Activated effector memory CD4-positive, alpha-beta T cell treated with Interleukin-2 at 50 U/mL for 16 hours (primary cell): ENCODE results near the gene AHNAK.

ENCODE experiments used
- DNase-seq: peaks from one replicate; pipeline ENCODE4 v3.0.0-alpha.2; 2020

Gene AHNAK

GRCh38 chr11:62494246-62494645, 52.4 kb downstream of the AHNAK start:
- no peak for DNase-seq

DNA sequence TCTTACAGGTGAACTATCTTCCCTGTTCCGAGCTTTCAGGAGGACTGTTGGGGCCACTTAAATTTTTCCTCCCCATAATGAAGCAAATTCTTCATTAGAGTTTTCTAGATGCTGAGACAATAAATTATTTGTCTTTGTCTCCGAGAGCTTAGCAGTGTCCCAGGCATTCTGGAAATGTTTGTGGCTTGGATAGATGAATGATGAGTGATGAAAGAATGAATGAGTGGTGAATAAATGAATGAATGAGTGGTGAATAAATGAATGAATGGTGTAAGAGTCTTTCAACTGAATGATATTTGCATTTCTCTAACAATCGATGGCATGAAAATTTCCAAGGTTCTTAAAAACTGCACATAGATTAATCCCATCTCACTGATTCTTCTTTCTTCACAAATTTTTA, 52.8 kb downstream of the AHNAK start:
- no peak for DNase-seq

GRCh38 chr11:62492586-62492985, 54.0 kb downstream of the AHNAK start:
- no peak for DNase-seq

DNA sequence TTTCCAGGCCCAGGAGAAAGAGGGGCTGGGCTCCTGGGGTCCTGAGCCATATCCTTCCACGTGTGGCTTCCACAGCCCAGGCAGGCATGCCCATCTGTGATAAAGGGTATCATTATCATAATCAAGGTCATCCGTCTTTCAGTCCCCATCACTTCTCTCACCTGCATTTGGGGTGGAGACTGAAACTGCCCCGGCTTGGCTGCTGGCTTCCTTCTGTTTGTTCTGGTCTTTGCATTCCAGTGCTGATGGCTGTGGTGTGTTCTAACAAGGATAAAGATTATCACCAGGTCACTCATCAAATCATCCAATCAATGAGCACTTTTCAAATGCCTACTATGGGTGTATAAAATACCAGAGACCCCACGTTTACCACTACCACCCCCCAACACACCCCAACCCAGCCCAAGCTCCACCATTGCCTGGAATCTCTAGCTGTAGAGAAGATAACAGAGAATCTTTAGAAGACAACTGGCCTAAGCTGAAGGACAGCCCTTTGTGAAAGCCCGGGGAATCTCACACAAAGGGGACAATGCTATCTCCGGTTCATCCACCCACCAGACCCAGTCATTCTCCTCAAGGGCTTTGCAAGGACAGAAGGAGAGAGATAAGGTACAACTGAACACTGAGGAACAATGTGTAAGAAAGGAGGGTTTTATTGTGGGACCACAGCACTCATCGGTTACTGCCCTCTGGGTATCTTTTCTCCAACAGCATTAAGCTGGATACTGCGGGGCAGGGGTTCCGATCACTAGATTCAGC, 54.9 kb downstream of the AHNAK start:
- no peak for DNase-seq

DNA sequence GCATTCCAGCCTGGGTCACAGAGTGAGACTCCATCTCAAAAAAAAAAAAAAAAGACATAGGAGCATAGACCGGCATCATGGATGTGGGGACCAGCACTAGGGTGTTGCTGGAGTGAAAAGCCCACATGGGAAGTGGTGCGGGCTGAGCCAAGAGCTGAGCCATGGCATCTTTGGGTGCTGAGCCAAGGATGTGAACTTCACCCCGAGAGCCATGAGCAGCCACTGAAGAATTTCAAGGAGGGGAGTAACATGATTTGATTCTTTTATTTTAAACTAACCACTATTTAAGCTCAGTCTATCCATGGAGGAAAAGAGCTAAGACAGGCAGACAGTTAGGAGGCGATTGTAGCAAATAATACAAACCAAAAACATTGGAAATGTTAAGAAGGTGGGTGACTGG, 57.4 kb downstream of the AHNAK start:
- DNase-seq, result no peak

- DNase-seq, result no peak
Measured at GRCh38 chr11:62487738-62488551, 58.7 kb downstream of the AHNAK start.

GRCh38 chr11:62487136-62487535, 59.5 kb downstream of the AHNAK start:
- no peak for DNase-seq

- no peak for DNase-seq
Measured at GRCh38 chr11:62484352-62484751, 62.3 kb downstream of the AHNAK start.

- no peak for DNase-seq
Measured at GRCh38 chr11:62482753-62483152, 63.9 kb downstream of the AHNAK start.

DNA sequence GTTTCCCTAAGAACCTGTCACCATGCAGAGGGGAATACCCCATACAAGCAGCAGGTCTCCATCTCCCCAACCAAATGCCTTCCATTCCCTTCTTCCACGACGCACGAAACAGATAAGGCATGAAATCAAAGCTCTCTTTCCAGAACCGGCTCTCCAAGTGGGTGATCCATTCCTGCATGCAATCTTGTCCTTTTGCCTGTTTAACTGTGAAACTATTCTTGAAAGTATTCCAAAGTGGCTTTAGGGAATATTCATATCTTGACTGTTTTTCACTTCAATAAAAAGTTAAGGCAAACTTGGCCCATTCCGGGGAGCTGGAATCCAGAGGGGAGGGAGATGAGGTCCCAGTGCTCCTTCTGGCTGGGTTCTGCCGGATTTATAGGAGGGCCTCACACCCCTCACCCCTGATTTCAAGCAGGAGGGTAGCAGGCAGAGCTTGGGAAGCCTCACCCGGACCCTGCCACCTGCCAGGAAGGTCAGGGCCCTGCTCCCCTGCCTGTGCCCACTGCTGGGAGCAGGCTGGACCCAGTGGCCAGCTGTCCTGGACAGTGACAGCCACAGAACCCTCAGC, 66.9 kb downstream of the AHNAK start:
- no peak for DNase-seq

GRCh38 chr11:62477927-62478326, 68.7 kb downstream of the AHNAK start:
- no peak for DNase-seq

GRCh38 chr11:62472063-62472884, 74.3 kb downstream of the AHNAK start:
- DNase-seq, result no peak

DNA sequence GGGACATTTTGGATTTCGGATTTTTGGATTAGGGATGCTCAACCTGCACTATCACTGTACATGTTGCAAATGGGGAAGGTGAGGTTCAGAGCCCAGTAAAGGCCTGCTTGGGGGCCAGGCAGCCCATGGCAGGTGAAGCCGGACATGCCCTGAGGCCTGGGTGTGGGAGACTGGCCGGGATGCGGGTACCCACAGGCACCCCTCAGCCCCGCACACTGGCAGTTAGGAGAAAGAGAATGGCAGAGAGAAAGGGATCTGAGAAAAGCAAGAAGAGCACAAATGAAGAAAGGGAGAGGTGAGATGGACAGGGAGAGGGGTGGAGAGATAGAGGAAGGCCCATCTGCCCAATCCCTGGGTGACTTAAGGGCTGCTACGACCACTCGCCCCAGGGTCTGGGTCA, 75.0 kb downstream of the AHNAK start:
- DNase-seq, result no peak

- DNase-seq, result no peak
Measured at GRCh38 chr11:62468577-62468976, 78.0 kb downstream of the AHNAK start.

- DNase-seq, result no peak
Measured at GRCh38 chr11:62466444-62466843, 80.2 kb downstream of the AHNAK start.

DNA sequence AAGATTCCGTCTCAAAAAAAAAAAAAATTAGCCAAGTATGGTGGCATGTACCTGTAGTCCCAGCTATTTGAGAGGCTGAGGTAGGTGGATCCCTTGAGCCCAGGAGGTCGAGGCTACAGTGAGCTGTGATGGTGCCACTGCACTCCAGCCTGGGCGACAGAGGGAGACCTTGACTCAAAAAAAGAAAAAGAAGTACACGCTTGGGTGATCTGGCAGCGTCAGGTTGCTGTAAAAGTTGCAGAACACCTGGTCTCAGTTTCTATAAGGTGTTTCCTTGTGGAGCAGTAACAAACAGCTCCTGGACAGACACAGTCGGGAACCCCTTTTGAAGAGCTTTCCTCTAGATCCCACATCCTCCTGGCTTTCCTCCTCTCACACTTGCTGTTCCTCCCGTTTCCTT, 82.0 kb downstream of the AHNAK start:
- DNase-seq, result no peak

DNA sequence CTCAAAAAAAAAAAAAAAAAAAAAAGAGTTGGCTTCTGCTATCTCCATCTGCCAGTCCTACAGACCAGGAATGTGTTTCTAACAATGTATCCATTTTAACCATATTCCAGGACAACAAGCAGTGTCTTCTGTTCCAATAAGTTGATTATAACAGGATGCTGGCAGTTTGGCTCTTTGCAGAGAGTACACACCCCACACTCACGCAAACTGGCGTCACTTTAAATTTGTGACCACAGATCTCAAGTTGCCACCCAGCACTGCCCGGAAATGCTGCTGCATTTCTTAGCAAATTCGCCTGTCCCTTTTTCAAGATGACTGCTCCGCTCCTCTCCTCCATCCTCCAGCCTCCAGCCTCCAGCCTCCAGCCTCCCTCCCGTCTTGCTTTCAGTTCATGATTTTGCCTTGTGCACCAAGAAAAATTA, 83.5 kb downstream of the AHNAK start:
- DNase-seq, result no peak

DNA sequence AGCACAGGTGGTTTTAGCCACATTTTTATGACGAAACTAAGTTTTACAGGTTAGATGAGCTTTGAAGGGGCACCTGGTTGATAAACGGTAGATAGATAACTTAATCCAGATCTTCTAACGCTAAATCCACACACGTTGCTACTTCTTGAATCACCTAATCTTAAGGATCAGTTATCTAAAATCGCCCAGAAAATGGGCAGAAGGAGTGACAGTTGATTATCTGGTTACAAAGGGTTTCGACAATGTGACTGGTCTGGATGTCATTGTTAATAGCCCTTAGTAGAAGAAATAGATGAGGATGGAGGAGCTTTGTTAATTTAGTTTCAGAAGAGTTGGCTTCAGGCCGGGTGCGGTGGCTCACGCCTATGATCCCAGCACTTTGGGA, 84.1 kb downstream of the AHNAK start:
- DNase-seq, result no peak

GRCh38 chr11:62461740-62462507, 84.7 kb downstream of the AHNAK start:
- no peak for DNase-seq

DNA sequence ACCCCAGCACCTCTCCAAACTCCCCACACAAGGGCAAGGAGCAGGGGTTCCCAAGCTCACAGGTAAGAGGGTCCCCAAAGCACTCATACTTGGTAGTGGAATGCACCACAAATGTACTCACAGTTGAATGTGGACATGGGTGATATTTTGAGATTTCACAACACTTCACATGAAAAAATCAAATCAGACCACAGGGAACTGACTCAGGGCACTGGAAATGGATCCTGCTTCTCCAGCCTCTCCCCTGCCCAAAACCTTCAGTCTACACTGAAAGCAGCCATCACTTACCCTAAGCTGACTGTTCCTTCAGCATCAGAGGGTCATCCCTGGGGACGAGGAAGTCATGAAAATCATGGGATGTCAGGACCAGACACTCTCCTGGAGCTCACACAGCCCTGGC, 87.5 kb downstream of the AHNAK start:
- no peak for DNase-seq

DNA sequence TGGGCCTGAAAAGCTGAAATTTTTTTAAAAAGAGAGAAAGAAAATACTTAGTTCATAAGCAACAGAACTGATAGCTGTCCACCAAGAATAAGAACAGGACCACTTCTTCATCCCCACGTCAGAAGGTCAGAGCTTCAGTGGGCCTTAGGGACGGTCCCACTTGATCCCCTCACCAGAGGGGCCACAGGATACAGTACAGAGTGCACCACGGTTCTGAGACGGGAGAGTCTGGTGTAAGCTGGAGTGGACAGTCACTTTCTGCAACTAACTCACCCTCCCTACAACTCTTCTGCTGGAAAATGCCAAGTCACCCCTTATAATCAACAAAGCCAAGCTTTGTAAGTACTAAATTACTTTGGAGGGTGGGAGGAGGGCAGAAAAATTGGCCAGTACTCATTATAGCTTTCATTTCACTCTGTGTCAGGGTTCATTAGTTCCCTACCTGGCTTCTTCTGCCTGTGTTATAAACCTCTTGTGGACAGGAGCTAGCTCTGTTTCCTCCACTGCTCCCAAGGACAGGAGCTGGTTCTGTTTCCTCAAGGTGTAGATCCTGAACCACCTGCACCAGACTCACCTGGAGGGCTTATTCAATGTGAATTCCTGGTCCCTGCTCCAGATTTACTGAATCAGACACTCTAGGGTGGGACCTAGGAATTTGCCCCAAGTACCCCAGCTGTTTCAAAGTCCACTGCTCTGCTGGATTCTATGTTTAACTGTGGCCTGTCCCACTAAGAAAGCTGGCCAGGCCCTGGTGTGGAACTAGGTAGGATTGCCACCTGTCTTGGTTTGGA, 88.2 kb downstream of the AHNAK start:
- no peak for DNase-seq

DNA sequence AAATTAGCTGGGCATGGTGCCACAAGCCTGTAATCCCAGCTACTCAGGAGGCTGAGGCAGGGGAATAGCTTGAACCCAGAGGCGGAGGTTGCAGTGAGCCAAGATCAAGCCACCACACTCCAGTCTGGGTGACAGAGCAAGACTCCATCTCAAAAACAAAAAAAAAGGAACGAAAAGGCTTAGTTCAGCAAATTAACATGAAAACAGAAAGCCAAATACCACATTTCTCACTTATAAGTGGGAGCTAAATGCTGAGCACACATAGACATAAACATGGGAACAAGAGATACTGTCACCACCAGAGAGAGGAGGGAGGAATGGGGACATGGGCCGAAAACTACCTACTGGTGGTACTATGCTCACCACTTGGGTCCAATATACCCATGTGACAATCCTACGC, 89.1 kb downstream of the AHNAK start:
- DNase-seq, result no peak
